ENCODE results near the gene GMDS. TPM values are rescaled to one million over a fixed set of nuclear protein-coding genes. Genes with fewer than 3 reads are reported as not detected.

GMDS gene
- total RNA-seq, 1 donor from 2014 or later, result 19.9 TPM

GRCh38 chr6:2030682-2031244, 214.6 kb downstream of the GMDS start:
- intact Hi-C loops (cut with DNase I), result loop anchor here (10.0 kb wide), 1 partner anchor 176 kb away; no protein-coding TSS in a partner anchor

GRCh38 chr6:2029952-2030351, 215.5 kb downstream of the GMDS start:
- no peaks in the 10 kb centered on the region for H3K4me1 ChIP-seq
- H3K27ac ChIP-seq, result no peak overlapping the region
- TF ChIP-seq CTCF (IDR thresholded peaks at IDR 0.05), result no peak
- no peak overlapping the region for H3K4me3 ChIP-seq
- intact Hi-C loops (cut with DNase I), result loop anchor here (10.0 kb wide), 2 partner anchors 115 to 175 kb away; no protein-coding TSS in a partner anchor
- DNase-seq (ENCODE audit: low spot score in 2 of 2), result no peak
- no peaks in the 10 kb centered on the region for H3K27me3 ChIP-seq
- no peaks in the 10 kb centered on the region for H3K9me3 ChIP-seq
- no peaks in the 10 kb centered on the region for H3K36me3 ChIP-seq

More at GRCh38 chr6:2030682-2031244, 214.6 kb downstream of the GMDS start:
- H3K27me3 ChIP-seq, result no peaks in the 10 kb centered on the region
- H3K9me3 ChIP-seq, result no peaks in the 10 kb centered on the region
- no peaks in the 10 kb centered on the region for H3K4me1 ChIP-seq
- no peak overlapping the region for H3K27ac ChIP-seq
- DNase-seq (ENCODE audit: low spot score in 2 of 2), result no peak
- H3K4me3 ChIP-seq, result no peak overlapping the region
- no peak for TF ChIP-seq CTCF (IDR thresholded peaks at IDR 0.05)
- no peaks in the 10 kb centered on the region for H3K36me3 ChIP-seq

- no peak for DNase-seq (ENCODE audit: low spot score in 2 of 2)
- H3K27ac ChIP-seq, result no peak overlapping the region
- no peaks in the 10 kb centered on the region for H3K4me1 ChIP-seq
- intact Hi-C loops (cut with DNase I), result loop anchor here (10.0 kb wide), 1 partner anchor 114 kb away; no protein-coding TSS in a partner anchor
- H3K27me3 ChIP-seq, result no peaks in the 10 kb centered on the region
- no peaks in the 10 kb centered on the region for H3K36me3 ChIP-seq
- H3K4me3 ChIP-seq, result no peak overlapping the region
- no peaks in the 10 kb centered on the region for H3K9me3 ChIP-seq
- TF ChIP-seq CTCF (IDR thresholded peaks at IDR 0.05), result no peak
These were observed 216.1 kb downstream of the GMDS start for GRCh38 chr6:2029130-2029794.

- no peak for DNase-seq (ENCODE audit: low spot score in 2 of 2)
- Histone ChIP-seq H3K27me3 (no peaks in the 10 kb centered on the region), H3K4me1 (no peaks in the 10 kb centered on the region), H3K27ac (no peak overlapping the region), H3K4me3 (no peak overlapping the region), H3K9me3 (no peaks in the 10 kb centered on the region), H3K36me3 (no peaks in the 10 kb centered on the region)
- TF ChIP-seq CTCF (IDR thresholded peaks at IDR 0.05), result no peak
- intact Hi-C loops (cut with DNase I), result loop anchor here (10.0 kb wide), 1 partner anchor 114 kb away; no protein-coding TSS in a partner anchor
These were observed 216.9 kb downstream of the GMDS start for GRCh38 chr6:2028457-2029038.

- Histone ChIP-seq H3K27ac (no peak overlapping the region), H3K4me1 (no peaks in the 10 kb centered on the region), H3K27me3 (no peaks in the 10 kb centered on the region), H3K9me3 (no peaks in the 10 kb centered on the region), H3K36me3 (no peaks in the 10 kb centered on the region), H3K4me3 (no peak overlapping the region)
- no peak for DNase-seq (ENCODE audit: low spot score in 2 of 2)
- no peak for TF ChIP-seq CTCF (IDR thresholded peaks at IDR 0.05)
- intact Hi-C loops (cut with DNase I), result loop anchor here (10.0 kb wide), 1 partner anchor 111 kb away; no protein-coding TSS in a partner anchor
These were observed 219.3 kb downstream of the GMDS start for GRCh38 chr6:2026133-2026532.
